ENCODE data around the gene CLCF1. TPM values are rescaled to one million over a fixed set of nuclear protein-coding genes. Genes with fewer than 3 reads are reported as not detected.

Gene CLCF1
- total and polyA plus RNA-seq, 10 of the 15 experiments (the other 5 are each of a cell fraction or from before 2014, with no cell fraction given) = 0.16 to 2.1 (median 0.63) TPM; not detected in 1

- RAD21 ChIA-PET (ENCODE audit: unreplicated experiment) = interaction anchor here (0.6 to 6.5 kb wide), 6 partner anchors 8 to 49 kb away, joined by 3 to 122 read pairs (median 4); partner anchors contain the start of genes POLD4 and TBC1D10C
- Histone ChIP-seq H3K79me2 (ENCODE audit: control insufficient read depth, insufficient read depth, low read length) (no peaks in the 10 kb centered on the region), H4K20me1 (ENCODE audit: control insufficient read depth, insufficient read depth) (peaks cover 8% of the 10 kb centered on the region; the same call in 1 of the 2 replicates), H3K4me2 (ENCODE audit: control insufficient read depth, insufficient read depth) (no peak overlapping the region), H3K9me3 (replicated peaks; ENCODE audit: control insufficient read depth, insufficient read depth, low read length) (no peaks in the 10 kb centered on the region), H3K27ac (ENCODE audit: control insufficient read depth, insufficient read depth) (no peak overlapping the region), H3K27me3 (replicated peaks in 1 of 2; ENCODE audit: control insufficient read depth in 2 of 2, insufficient read depth in 2 of 2, low read length in 1 of 2) (peaks cover 1 to 7% of the 10 kb centered on the region in 2 experiments; a peak in 3 of 4 replicates), H3K36me3 (ENCODE audit: control insufficient read depth in 2 of 2, insufficient read depth in 2 of 2, low read length in 1 of 2) (no peaks in the 10 kb centered on the region), H3K4me1 (ENCODE audit: control insufficient read depth, insufficient read depth, low read length) (peaks cover 25% of the 10 kb centered on the region), H3K4me3 (no peak overlapping the region), H2AFZ (ENCODE audit: control insufficient read depth, low read depth, low read length) (no peak overlapping the region), H3K9ac (ENCODE audit: control insufficient read depth, insufficient read depth, low read length) (no peak overlapping the region)
- no TSS peak for BruUV-seq (replicated peaks)
- in situ Hi-C loops (cut with MboI) (no loop called here), intact Hi-C loops (cut with micrococcal nuclease; ENCODE audit: unreplicated experiment) (loop anchor here (2.0 kb wide), 1 partner anchor 13 kb away; no protein-coding TSS in a partner anchor)
- no peak for FAIRE-seq
- POLR2A ChIA-PET = interaction anchor here (0.5 to 5.1 kb wide), 6 partner anchors 11 to 119 kb away, joined by 3 to 42 read pairs (median 4); partner anchors contain the start of genes POLD4 and RPS6KB2
- ATAC-seq = no peak
- SMC1A ChIA-PET (ENCODE audit: uncharacterized antibody, unreplicated experiment) = interaction anchor here (1.0 to 21.3 kb wide), 3 partner anchors 8 to 14 kb away, joined by 3 to 646 read pairs (median 49); partner anchors contain the start of gene POLD4
- CTCF ChIA-PET = interaction anchor here (1.4 to 26.2 kb wide), 4 partner anchors 8 to 102 kb away, joined by 4 to 1301 read pairs (median 671); partner anchors contain the start of genes CLCF1, POLD4 and RAD9A
- no peak for DNase-seq (ENCODE audit: low read depth, low spot score)
- TF ChIP-seq POLR2AphosphoS5 (IDR thresholded peaks at IDR 0.05; ENCODE audit: low read length) (no peak), IKZF1 (conservative IDR thresholded peaks at IDR 0.05) (no peak), PAX5 (IDR thresholded peaks at IDR 0.05; ENCODE audit: borderline replicate concordance, low read depth, low read length) (no peak)
- 81% methylated on average over 12 of the region's 12 CpGs for WGBS (ENCODE audit: insufficient coverage, insufficient replicate concordance, low lambda C conversion rate, missing lambda C conversion rate)
Measured at GRCh38 chr11:67369801-67370284, 3.6 kb downstream of the CLCF1 start.

GRCh38 chr11:67369275-67369674 lies 4.1 kb downstream of the CLCF1 start:
- Histone ChIP-seq H3K4me2 (ENCODE audit: control insufficient read depth, insufficient read depth) (no peak overlapping the region), H3K27me3 (replicated peaks in 1 of 2; ENCODE audit: control insufficient read depth in 2 of 2, insufficient read depth in 2 of 2, low read length in 1 of 2) (peaks cover 1 to 4% of the 10 kb centered on the region in 2 experiments; a peak in 3 of 4 replicates), H3K9me3 (replicated peaks; ENCODE audit: control insufficient read depth, insufficient read depth, low read length) (no peaks in the 10 kb centered on the region), H3K9ac (ENCODE audit: control insufficient read depth, insufficient read depth, low read length) (no peak overlapping the region), H3K36me3 (ENCODE audit: control insufficient read depth in 2 of 2, insufficient read depth in 2 of 2, low read length in 1 of 2) (no peaks in the 10 kb centered on the region), H3K79me2 (ENCODE audit: control insufficient read depth, insufficient read depth, low read length) (no peaks in the 10 kb centered on the region), H3K27ac (ENCODE audit: control insufficient read depth, insufficient read depth) (no peak overlapping the region), H3K4me1 (ENCODE audit: control insufficient read depth, insufficient read depth, low read length) (peaks cover 25% of the 10 kb centered on the region), H3K4me3 (no peak overlapping the region), H2AFZ (ENCODE audit: control insufficient read depth, low read depth, low read length) (no peak overlapping the region), H4K20me1 (ENCODE audit: control insufficient read depth, insufficient read depth) (peaks cover 8% of the 10 kb centered on the region; the same call in 1 of the 2 replicates)
- intact Hi-C loops (cut with micrococcal nuclease; ENCODE audit: unreplicated experiment) = no loop called here
- BruUV-seq (replicated peaks) = no TSS peak
- in situ Hi-C loops (cut with MboI) = no loop called here
- ChIA-PET POLR2A (interaction anchor here (0.5 to 5.1 kb wide), 5 partner anchors 10 to 119 kb away, joined by 3 to 42 read pairs (median 3); partner anchors contain the start of genes POLD4 and RPS6KB2), RAD21 (ENCODE audit: unreplicated experiment) (interaction anchor here (0.6 to 6.5 kb wide), 6 partner anchors 9 to 48 kb away, joined by 3 to 122 read pairs (median 4); partner anchors contain the start of genes POLD4 and TBC1D10C), SMC1A (ENCODE audit: uncharacterized antibody, unreplicated experiment) (interaction anchor here (1.0 to 21.3 kb wide), 3 partner anchors 9 to 13 kb away, joined by 3 to 646 read pairs (median 49); partner anchors contain the start of gene POLD4), CTCF (interaction anchor here (1.4 to 26.2 kb wide), 4 partner anchors 8 to 101 kb away, joined by 4 to 1301 read pairs (median 671); partner anchors contain the start of genes CLCF1, POLD4 and RAD9A)
- FAIRE-seq (no peak), ATAC-seq (no peak), DNase-seq (ENCODE audit: low read depth, low spot score) (no peak)
- WGBS (ENCODE audit: insufficient coverage, insufficient replicate concordance, low lambda C conversion rate, missing lambda C conversion rate) = 72% methylated on average over 8 of the region's 8 CpGs
- TF ChIP-seq CBFB (IDR thresholded peaks at IDR 0.05; ENCODE audit: low read depth) (no peak), DPF2 (IDR thresholded peaks at IDR 0.05) (no peak), SRF (IDR thresholded peaks at IDR 0.05; ENCODE audit: low read depth in 2 of 2, low read length in 2 of 2) (no peak), SMAD1 (IDR thresholded peaks at IDR 0.05; ENCODE audit: low read depth, partially characterized antibody) (no peak), IKZF2 (IDR thresholded peaks at IDR 0.05) (no peak), ATF3 (IDR thresholded peaks at IDR 0.05; ENCODE audit: borderline replicate concordance, extremely low read depth, low read depth, low read length) (no peak), ZNF687 (IDR thresholded peaks at IDR 0.05) (no peak), MTA3 (IDR thresholded peaks at IDR 0.05; ENCODE audit: borderline replicate concordance, low read length) (no peak), POLR2AphosphoS5 (IDR thresholded peaks at IDR 0.05; ENCODE audit: low read length) (no peak), CREM (IDR thresholded peaks at IDR 0.05; ENCODE audit: low read depth) (no peak)
